ENCODE results near the gene SNX33.
"Not testable (repeated sequence)": the region's sequence is repeated elsewhere in the genome, so short reads cannot be mapped to it uniquely, and the experiment has no call there.

Gene SNX33

DNA sequence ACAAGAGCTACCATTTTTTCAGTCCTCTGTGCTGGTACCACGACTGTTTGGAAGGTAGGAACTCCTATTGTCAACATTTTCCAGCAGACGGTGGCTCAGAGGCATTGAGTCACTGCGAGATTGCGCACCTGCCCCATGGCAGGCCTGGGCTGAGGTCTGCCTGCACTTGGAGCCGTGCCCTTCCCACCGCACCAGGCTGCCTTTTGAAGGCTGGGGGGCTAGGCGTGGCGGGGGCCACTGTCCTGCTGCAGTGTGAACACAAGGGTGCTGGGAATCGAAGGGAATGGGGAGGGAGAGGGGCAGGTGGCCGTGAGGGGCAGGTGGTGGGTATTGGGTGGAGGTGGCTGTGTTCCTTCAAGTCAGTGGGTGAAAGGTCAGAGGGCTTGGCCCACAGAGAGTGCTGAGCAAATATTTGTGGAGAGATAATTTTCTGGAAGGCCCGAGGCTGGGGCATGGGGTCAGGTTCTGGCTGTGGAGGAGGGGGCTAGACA, 16.3 kb downstream of the SNX33 start:
- DNase-seq: peak; percentile 85

DNA sequence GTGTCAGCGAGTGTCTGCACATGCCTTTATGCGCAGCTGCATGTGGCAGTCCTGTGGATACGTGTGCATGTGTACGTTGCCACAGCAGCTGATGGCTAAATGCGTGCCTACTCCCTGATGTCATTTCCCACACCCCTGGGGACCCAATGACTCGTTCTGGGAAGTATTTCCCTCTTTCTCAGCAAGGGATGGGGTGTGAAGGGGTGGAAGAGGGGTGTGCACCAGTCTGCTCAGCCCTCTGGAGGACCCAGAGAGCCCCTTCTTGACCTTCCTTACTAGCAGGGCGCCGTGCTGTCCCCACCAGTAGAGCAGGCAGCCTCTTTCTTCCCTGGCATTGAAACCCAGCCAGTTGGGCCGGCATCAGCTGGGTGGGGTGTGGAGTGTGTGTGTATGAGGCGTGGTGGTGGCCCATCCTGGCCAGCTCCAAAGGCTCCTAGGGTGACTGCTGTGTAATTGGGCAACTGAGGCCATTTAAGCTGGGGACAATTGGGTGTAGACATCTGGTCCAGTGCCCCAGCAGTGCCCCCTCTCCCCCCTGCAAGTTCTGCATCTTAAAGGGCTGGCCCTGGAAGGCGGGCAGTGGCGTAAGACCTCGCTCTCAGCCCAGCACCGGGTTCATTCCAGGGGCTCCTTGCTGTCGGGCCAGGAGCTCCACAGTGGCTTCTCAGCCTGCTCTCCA, 19.2 kb downstream of the SNX33 start:
- peak; percentile 30 for DNase-seq

DNA sequence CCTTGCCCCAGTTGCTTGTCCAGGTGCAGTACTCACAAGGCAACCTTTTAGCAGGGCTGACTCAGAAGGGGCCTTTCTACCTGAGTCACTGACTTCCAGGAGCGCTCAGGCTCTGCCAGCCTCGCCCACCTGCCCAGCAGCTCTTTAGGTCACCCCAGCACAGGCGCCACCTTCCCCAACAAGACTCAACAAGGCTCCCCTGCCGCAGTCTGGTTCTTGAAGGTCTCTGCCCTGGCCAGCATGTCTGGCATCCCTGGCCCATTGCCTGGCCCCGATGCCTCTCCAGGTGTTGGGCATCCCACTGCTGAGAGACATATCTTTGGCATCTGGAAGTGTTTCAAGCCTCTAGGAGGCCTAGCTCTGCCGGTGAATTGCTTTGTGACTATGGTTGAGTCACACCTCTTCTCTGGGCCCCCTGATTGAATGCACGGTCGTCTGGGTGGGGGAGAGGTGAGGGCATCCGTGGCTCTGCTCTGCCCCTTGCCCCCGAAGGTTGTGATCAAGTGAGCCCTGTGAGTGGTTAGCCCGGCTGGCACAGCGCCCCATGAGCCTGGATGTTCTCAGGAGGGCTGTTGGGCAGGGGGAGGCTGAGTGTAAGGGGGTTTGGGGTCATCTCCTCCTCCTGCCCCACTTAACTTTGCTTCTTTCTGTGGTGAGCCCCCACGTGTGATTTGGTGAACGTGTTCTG, 21.6 kb downstream of the SNX33 start:
- DNase-seq: no peak

DNA sequence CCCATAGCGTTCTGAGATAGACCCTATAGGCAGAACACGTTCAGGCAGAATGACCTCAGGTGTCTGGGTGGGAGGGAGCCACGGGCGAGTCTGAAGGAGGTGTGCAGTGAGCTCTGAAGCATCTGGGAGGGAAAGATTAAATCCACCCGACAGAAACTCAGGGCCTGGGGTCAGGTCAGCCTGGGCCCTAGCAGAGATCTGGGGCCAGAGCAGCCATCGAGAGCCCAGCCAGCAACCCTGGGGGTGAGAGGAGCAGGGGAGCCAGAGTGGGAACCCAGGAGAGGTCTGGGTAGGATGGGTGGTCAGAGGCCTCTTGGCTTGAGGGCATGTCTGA, 22.1 kb downstream of the SNX33 start:
- no peak for DNase-seq

DNA sequence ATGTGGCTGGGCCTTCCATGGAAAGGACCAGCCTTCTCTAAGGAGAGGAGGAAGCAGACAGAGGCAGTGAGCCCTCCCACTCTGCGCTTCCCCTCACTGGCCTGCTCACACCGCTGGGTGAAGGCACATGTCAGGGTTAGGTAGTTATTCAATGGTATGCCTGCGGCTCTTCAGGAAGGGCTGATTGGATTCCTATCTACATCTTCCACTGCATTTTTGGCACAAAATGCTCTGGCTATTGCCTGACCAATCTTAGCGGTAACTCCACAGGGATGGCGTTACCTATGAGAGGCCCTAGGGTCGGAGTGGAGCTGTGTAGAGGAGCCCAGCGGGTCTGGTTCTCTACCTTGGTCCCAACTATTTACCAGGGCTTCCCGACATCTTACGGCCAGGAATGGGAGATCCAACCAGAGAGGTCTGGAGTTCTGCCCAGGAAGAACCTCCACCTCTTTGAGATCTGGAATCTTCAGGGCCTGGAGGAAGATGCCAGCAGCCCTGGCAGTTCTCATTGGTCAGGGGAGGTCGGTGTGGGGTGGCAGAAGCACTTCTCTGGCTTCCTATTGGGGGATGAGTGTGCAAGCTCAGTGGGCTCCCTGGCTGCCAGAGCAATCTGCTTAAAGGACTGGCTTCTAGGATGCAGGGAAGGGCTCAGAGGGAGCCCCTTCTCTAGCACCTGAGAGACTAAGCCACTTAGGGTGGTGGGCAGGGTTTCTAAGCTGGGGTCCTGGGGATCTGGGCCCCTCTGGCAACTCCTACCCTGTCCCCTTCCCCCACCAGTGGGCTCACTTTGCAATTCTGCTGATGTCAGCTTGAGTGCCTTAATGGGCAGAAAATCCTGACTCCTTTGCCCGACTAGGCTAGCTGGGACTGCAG, 24.3 kb downstream of the SNX33 start:
- DNase-seq: no peak

DNA sequence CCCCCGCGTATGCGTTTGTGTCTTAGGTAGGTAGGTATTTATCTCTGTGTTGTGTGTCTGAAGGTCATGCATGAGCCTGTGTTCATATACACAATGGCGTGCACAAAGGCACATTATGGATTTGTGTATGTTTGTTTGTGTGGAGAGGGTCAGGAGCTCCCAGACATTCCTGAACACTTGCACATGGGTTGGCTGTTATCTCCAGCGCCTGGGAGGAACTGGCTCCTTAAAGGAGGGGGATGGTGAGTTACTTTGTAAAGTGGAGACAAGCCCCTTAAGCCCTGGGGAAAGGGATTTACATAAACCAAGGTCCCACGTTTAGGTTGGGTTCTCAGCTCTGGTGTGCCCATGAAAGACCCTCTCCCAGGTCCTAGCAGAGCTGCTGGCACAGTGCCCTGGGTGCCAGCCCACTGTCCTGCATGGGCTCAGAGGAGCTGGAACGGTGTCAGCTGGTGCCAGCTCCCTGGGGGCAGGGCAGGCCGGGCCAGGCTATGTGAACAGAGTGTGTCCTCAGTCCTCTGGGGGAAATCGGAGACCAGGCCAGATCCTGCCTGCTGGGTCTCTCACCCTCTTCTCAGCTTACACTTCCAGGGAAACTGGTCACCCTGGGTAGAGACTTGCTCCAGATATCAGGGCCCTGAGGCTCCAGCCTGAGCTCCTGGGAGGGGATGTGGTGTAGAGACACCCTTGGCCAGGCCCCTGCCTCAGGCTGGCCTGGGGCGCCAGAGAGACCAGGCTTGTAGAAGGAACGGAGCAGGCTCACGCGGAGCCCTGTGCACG, 25.1 kb downstream of the SNX33 start:
- no peak for DNase-seq

DNA sequence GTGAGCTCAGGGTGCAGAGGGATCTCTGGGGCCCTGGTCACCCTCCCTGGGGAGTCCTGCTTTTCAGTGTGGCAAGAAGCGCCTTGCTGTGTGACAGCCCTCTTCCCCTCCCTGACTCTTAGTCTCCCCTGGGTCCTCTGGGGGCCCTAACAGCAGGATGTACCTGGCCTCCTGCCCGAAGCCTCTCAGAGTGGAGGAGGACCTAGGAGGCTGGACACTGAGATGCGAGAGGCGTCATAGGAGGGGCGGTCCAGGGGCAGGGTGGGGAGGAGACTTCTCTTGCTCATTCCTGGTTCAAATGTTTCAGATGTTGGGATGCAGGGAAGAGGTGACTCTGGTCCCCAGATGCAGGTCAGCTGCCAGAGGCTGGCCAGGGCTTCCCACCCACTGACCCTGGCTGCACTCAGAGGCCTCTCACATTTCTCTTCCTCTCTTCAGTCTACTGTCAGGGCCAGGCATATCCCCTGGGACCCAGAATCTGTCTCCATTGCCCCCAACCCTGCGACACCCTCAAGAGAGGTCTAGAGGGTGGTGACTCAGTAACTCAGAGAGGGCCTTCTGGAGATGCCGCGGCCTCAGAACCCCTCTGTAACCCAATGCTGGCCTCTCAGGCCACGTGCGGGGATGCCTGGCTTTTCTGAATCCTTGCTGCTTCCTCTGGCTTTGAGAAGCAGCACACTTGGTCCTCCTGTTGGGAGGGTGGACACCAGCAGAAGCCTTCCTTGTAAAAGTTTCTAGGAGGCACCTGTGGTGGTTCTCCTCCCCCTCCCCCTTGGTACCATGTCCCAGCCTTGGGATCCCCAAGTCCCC, 25.9 kb downstream of the SNX33 start:
- DNase-seq: no peak

DNA sequence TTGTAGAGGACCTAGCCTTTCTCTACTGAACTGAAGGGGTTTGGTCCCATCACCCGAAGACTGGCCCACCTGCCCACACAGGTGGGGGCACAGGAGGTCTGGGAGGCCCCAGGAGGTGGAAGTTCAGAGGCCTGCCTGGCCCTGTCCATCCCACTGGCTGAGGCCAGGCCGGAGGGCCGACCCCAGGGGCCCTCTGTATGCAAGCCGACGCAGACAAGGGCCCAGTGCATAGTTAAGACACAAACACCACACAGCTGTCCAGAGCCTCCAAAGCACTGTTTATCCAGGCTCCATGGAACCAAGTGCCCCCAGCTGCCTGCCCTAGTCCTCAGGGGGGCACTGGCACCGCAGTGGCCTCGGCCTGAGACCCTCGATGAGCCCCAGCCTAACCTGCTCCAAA, 26.7 kb downstream of the SNX33 start:
- no peak for DNase-seq

DNA sequence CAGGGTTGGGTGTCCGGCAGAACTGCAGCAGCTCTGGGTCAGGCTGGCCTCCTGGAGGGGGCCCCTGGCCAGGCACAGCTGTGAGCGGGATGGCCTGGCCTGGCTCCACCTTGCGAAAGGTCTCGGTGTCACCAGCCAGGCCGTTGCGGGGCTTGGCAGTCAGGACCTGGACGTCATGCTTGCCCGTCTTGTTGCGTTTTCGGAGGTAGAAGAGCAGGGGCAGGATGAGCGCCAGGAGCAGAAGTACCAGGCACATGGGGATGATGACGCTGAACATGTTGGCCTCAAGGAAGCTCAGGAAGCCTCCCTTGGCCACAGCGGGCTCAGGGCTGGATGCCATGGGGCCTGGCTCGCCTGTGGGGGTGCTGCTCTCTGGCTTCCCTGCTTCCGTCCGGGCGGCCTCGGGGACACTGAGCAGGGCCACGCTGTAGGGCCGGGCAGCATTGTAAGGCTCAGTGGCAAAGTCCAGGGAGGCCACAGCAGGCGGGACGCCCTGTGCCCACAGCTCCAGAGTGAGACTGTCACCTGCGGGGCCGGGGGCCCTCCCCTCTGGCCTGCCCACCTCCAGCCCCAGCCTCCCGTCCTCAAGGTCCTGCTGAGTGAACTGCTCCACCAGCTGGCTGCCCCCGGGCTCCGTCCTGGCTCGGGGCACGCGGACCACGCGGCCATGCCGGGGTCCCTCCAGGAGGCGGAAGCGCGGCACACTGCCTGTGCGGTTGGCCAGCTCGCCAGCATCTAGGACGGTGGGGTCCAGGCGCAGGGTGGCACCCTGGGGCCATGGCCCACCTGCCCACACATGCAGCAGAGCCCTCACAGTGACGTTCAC, 28.1 kb downstream of the SNX33 start:
- no peak for DNase-seq

DNA sequence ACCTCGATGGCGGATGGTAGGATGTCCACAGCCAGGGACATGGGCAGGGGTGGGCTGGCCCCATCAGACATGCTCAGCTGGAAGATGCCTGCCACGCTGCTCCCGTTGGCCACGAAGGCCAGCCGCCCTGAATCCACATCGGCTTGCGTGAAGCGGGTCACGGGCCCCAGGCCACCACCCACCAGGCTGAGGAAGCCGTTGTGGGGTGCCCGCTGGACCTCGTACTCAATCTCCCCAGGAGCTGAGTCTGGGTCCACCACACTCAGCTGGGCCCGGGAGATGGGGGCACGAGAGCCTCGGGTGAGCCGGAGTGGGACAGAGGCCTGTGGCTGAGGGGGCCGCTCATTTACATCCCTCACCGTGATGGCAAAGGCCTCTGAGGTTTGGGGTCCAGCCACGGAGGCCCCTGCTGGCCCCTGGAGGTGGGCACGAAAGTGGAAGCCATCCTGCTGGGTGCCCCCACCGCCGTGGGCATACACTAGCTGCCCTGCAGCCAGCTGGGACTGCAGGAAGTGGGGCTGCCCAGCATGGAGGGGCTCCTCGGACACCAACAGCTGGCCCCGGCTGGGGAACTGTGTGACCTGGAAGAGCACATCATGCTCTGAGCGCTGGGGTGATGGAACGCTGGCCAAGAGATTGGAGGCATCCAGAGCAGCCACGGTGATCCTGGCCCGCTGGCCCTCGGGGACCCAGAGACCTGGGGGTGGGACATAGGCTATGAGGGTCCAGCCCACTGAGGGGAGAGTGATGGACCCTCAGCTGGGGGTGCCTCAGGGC, 29.2 kb downstream of the SNX33 start:
- DNase-seq: no peak

DNA sequence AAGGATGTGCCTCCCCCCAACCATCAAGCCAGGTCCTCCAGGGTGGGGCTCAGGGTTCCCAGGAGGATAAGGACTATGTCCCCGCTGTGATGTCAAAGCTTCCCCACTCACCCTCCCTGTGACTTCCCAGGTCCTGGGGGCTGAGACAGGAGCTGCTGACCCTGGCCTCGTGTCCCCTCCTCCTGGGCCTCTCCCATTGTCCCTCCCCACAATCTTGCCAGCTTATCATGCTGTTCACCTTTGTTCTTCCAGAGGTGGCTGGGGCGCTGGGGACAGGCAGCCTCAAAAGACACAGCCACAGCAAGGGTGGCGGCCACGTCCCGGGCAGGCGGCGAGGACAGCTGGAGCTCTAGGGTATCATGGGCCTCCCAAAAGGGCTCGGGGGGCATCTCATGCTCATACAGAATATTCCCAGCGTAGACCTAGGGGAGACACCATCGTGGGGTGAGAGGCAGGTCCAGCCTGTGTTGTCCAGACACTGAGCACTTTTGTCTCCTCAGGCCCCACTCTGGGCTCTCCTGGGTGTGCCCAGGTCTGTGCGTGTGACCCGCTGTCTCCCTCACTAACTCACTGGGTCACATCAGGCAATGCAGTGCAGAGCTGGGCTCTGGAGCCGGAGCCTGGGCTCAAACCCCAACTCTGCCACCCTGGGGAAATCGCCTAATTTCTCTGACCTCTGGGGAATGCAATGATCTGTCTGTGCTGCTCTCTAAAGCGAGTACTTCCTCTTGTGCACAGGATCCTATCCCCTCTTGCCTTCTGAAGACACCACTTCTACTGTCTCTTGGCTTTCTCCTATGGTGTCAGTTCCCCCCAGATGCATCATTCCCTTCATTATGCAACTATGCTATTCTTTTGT, 30.0 kb downstream of the SNX33 start:
- no peak for DNase-seq

DNA sequence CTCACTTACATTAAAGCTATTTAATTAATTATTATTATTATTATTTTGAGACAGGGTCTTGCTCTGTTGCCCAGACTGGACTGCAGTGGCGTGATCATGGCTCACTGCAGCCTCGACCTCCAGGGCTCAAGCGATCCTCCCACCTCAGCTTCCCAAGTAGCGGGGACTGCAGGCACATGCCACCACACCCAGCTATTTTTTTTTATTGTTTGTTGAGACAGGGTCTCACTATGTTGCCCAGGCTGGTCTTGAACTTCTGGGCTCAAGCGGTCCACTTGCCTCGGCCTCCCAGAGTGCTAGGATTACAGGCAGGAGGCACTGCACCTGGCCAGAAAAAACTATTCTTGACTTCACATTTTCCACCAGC, 30.6 kb downstream of the SNX33 start:
- not testable (repeated sequence) for DNase-seq

DNA sequence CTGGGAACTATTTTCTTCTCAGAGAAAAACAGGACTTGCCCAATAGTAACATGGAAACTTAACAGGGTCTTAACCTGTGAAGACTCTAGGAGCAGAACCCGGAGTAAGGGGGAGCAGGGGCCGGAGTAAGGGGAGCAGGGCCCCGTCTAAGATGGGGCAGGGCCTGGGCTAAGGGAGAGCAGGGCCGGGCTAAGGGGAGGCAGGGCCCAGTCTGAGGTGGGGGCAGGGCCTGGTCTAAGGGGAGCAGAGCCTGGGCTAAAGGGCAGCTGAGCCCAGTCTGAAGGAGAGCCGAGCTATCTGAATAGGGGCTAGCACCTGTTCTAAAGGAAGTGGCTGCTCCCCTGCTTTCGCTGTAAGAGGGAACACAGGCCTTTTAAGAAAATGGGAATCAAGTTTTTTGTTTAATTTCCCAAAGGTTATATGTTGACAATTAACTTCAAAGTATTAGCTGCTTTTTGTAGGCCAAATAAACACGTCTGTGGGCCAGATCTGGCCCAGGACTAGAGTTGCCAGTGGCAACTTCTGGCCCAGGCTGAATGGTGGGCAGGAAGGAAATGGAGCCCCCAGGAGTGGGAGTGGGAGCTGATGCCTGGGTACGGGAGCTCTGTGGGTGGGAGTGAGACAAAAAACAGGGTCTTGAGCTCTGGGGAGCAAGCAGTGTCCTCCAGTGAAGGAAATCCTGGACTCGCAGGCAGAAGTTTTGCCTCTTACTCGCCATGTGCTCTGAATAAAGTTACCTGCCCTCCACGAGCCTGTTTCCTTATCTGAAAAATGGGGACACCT, 32.5 kb downstream of the SNX33 start:
- no peak for DNase-seq

DNA sequence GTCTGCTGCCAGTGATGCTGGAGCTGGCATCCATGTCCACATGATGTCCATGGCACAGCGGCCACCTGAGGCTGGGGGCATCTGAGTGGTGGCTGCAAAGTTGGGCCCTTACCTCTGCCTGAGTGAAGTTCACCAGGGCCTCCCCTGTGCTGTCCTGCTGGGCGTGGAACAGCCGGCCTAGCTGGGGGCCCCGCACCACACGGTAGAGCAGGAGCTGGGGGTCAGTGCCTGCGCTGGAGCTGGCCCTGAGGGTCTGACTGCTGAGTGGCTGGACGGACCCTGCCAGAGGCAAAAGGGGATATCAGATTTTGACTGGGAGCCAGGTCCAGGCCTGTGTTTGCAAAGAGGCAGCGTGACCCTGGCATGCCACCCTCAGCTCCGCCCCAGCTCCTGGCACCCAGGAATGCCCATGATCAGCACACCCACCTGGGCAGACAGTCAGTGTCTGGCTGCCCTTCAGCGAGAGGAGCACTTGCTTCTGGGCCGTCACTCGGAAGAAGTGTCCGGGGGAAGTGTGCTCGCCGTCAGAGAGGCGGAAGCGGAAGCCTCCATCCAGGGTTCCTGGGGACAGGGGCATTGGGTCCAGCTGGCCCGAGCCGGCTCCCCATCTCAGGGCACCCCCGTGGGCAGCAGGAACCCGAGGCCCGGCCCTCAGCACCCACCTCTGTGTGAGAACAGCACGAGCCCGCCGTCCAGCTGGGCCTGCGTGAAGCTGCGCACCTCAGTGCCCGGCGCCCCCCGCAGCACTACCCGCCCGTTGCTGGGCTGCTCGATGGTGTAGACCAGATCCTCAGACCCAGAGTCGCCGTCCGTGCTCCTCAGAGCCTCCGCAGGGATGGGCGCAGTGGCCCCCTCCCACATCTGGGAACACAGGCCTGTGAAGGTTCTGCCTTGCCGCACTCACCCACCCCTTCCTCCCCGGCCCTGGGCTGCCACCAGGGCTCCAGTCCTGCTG, 34.7 kb downstream of the SNX33 start:
- DNase-seq: no peak

DNA sequence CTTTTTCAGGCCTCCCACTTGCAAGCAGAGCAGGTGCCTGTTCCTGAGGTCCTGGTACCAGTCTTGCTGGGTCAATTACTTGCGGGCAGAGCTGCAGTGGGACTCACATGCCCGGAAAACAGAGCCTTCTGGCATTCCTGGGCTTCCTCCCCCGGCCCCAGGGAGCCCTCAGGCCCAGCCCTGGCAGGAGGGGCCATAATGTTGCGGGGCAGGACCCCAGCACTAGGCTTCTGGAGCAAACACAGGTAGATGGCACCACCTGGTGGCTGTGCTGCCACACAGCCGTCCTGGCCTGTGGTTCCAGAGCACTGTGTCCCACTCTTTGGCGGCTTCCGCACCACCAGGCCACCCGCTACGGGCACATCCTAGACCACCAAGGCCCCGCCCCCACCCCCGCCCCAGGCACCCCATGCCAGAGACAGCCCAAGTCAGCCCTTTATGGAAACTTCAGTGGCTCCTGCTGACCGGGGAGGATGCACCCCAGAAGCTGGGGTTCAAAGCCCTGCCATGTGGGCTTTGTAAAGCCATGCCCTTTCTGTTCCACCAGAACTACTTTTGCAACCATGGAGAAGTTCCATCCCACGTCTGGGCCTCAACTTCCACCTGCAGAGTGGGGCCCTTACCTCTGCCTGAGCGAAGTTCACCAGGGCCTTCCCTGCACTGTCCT, 36.1 kb downstream of the SNX33 start:
- DNase-seq: peak; percentile 73

DNA sequence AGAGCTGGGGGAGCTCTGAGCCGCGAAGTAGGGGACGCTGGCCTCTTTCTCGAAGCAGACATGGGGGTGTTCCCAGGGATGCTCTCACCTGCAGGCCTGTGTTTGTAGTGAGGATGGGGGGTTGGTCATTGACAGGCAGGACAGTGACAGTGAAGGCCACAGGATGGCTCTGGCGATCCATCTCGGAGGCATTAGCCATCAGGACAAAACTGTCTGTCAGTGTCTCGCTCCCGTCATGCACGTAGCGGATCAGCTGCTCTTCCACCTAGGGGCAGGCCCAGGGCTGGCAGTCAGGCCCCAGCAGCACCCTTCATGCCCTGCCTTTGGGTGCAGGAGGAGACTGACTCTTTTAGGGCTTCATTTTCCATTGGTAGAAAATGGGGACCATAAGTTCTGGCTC, 36.9 kb downstream of the SNX33 start:
- peak; percentile 27 for DNase-seq

DNA sequence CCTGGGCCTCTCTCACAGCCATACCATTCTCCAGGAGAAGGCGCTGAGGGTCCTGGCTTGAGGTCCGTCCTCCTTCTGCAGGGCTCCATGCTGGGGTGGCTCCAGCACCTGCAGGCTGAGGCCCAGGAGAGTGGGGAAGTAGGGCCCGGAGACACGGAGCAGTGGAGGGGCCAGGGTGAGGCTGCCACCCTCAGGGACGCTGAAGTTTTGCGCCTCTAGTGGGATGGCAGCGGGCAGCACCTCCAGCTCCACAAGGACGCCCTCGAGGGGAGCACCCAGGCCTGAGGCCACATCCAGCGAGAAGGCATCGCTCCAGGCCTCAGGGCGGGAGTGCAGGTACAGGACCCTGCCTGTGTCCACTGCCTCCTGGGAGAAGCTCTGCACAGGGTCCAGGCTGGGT, 37.5 kb downstream of the SNX33 start:
- peak; percentile 22 for DNase-seq
